GM23248 (cell line): ENCODE data around the gene RTEL1.

ENCODE experiments used
- EZH2 ChIP-seq: fragments of 200-600 bp; sonication (generic); IDR thresholded peaks from 2 replicates; pipeline ENCODE4 v1.6.1; 2018; ENCODE audit warnings: antibody characterized with exemption, mild to moderate bottlenecking; ENCODE audit not compliant: insufficient read depth, poor library complexity, severe bottlenecking
- EZH2phosphoT487 ChIP-seq: fragments of 200-600 bp; sonication (generic); IDR thresholded peaks from 2 replicates; pipeline ENCODE4 v1.6.1; 2018; ENCODE audit warnings: antibody characterized with exemption, moderate library complexity, mild to moderate bottlenecking, low read depth; ENCODE audit not compliant: insufficient read depth

DNA sequence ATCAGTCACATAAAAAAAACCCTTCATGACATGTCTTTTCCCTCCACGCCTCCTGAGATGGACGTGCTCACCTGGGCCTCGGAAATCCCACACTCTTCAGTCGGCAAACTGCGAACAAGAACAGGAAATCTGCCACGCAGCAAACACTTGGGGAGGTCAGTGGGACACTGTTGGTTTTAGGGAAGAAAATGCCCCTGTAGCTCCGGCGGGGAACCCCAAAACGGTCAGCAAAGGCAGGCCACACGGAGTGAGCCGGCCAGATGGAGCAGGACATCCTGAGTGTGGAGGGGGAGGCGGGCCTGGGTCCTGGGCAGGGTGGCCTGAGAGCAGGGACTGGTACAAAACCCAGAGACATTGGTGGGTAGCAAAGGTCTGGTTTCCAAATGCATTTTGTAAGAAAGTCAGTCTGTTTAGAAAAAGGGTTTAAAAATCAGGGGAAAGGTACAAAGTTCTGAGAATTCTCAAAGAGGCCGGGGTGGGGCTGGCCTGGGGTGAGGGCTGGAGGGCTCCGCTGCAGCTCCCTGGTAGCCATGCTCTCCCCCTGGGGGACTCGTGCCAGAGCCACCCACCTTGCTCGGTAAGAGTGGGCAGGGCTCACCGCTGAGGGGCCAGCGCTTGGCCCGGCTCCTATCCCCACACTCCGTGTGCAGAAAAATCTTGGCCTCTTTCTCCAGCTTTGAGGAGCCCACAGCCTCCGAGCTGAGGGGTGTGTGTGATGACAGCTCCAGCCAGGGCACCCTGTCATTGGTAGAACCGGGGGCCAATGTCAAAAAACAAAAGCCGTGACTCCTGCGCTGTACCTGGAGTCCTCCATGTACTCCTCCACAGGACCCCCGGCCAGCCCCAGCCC, 86.7 kb downstream of the RTEL1 start:
- TF ChIP-seq EZH2phosphoT487 (no peak), EZH2 (no peak)
